Loucy (cell line): Measurements from ENCODE around the gene SLC3A2.

ENCODE experiments used
- H2AFZ ChIP-seq: fragments of 200-600 bp; sonication (generic); 2 replicates; pipeline ENCODE4 v1.6.0; 2016; ENCODE audit warnings: antibody characterized with exemption, mild to moderate bottlenecking, low read length, moderate library complexity
- H3F3A ChIP-seq: fragments of 200-600 bp; 2 replicates; pipeline ENCODE4 v1.6.0; 2016; ENCODE audit warnings: antibody characterized with exemption, low read depth, mild to moderate bottlenecking
- H3K27me3 ChIP-seq: fragments of 200-600 bp; sonication (generic); 2 replicates; pipeline ENCODE4 v1.6.1; 2014; ENCODE audit warnings: low read length, mild to moderate bottlenecking; ENCODE audit not compliant: insufficient read depth, poor library complexity, severe bottlenecking
- H3K36me3 ChIP-seq: fragments of 200-600 bp; sonication (generic); 2 replicates; pipeline ENCODE4 v1.6.1; 2016; ENCODE audit warnings: low read length; ENCODE audit not compliant: insufficient read depth
- H3K4me1 ChIP-seq: fragments of 200-600 bp; sonication (generic); 2 replicates; pipeline ENCODE4 v1.5.1; 2014; ENCODE audit warnings: low read length, mild to moderate bottlenecking; ENCODE audit not compliant: insufficient read depth, poor library complexity, severe bottlenecking
- H3K4me2 ChIP-seq: fragments of 200-600 bp; sonication (generic); 2 replicates; pipeline ENCODE4 v1.6.0; 2014; ENCODE audit warnings: antibody characterized with exemption, low read length, low read depth, mild to moderate bottlenecking; ENCODE audit not compliant: poor library complexity, severe bottlenecking
- H3K4me3 ChIP-seq: fragments of 200-600 bp; sonication (generic); 2 replicates; pipeline ENCODE4 v1.5.1; 2014; ENCODE audit warnings: low read length, mild to moderate bottlenecking, mixed read lengths; ENCODE audit not compliant: poor library complexity, severe bottlenecking
- H3K79me2 ChIP-seq: fragments of 200-600 bp; sonication (generic); 2 replicates; pipeline ENCODE4 v1.6.1; 2014; ENCODE audit warnings: low read length; ENCODE audit not compliant: insufficient read depth
- H3K9ac ChIP-seq: fragments of 200-600 bp; sonication (generic); 2 replicates; pipeline ENCODE4 v1.6.0; 2014; ENCODE audit warnings: mild to moderate bottlenecking, low read depth, low read length, moderate library complexity; ENCODE audit not compliant: poor library complexity, severe bottlenecking
- H3K9me2 ChIP-seq: fragments of 200-600 bp; sonication (generic); replicated peaks from 2 replicates; pipeline ENCODE4 v1.6.1; 2016; ENCODE audit warnings: low read depth, low read length, mixed read lengths
- H3K9me3 ChIP-seq: fragments of 200-600 bp; sonication (generic); 2 replicates; pipeline ENCODE4 v1.6.1; 2014; ENCODE audit warnings: mild to moderate bottlenecking, antibody characterized with exemption, low read length, low read depth; ENCODE audit not compliant: insufficient read depth
- H4K20me1 ChIP-seq: fragments of 200-600 bp; sonication (generic); 2 replicates; pipeline ENCODE4 v1.6.0; 2014; ENCODE audit warnings: antibody characterized with exemption, low read length, mild to moderate bottlenecking; ENCODE audit not compliant: insufficient read depth, poor library complexity, severe bottlenecking
- EZH2phosphoT487 ChIP-seq: fragments of 200-600 bp; IDR thresholded peaks from 2 replicates; pipeline ENCODE4 v1.6.1; 2018; ENCODE audit warnings: antibody characterized with exemption, mild to moderate bottlenecking, moderate library complexity, borderline replicate concordance
- TF ChIP-seq, protein P1 (sequence below): fragments of 200-600 bp; sonication (generic); conservative IDR thresholded peaks from 2 replicates; pipeline ENCODE4 v1.5.1; 2014; ENCODE audit warnings: mild to moderate bottlenecking, antibody characterized with exemption, low read length

SLC3A2 gene

GRCh38 chr11:62925745-62926679, 45.3 kb downstream of the SLC3A2 start:
- Histone ChIP-seq H3K4me1 (no peaks in the 10 kb centered on the region), H3K4me2 (no peak overlapping the region), H3K36me3 (no peaks in the 10 kb centered on the region), H3K79me2 (no peaks in the 10 kb centered on the region), H3K27me3 (no peaks in the 10 kb centered on the region), H3K4me3 (no peak overlapping the region), H4K20me1 (no peaks in the 10 kb centered on the region), H2AFZ (no peak overlapping the region), H3F3A (no peaks in the 10 kb centered on the region), H3K9me2 (no peaks in the 10 kb centered on the region), H3K9ac (no peak overlapping the region), H3K9me3 (no peaks in the 10 kb centered on the region)
- TF ChIP-seq, protein P1, sequence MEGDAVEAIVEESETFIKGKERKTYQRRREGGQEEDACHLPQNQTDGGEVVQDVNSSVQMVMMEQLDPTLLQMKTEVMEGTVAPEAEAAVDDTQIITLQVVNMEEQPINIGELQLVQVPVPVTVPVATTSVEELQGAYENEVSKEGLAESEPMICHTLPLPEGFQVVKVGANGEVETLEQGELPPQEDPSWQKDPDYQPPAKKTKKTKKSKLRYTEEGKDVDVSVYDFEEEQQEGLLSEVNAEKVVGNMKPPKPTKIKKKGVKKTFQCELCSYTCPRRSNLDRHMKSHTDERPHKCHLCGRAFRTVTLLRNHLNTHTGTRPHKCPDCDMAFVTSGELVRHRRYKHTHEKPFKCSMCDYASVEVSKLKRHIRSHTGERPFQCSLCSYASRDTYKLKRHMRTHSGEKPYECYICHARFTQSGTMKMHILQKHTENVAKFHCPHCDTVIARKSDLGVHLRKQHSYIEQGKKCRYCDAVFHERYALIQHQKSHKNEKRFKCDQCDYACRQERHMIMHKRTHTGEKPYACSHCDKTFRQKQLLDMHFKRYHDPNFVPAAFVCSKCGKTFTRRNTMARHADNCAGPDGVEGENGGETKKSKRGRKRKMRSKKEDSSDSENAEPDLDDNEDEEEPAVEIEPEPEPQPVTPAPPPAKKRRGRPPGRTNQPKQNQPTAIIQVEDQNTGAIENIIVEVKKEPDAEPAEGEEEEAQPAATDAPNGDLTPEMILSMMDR, result no peak
- TF ChIP-seq EZH2phosphoT487, result no peak

DNA sequence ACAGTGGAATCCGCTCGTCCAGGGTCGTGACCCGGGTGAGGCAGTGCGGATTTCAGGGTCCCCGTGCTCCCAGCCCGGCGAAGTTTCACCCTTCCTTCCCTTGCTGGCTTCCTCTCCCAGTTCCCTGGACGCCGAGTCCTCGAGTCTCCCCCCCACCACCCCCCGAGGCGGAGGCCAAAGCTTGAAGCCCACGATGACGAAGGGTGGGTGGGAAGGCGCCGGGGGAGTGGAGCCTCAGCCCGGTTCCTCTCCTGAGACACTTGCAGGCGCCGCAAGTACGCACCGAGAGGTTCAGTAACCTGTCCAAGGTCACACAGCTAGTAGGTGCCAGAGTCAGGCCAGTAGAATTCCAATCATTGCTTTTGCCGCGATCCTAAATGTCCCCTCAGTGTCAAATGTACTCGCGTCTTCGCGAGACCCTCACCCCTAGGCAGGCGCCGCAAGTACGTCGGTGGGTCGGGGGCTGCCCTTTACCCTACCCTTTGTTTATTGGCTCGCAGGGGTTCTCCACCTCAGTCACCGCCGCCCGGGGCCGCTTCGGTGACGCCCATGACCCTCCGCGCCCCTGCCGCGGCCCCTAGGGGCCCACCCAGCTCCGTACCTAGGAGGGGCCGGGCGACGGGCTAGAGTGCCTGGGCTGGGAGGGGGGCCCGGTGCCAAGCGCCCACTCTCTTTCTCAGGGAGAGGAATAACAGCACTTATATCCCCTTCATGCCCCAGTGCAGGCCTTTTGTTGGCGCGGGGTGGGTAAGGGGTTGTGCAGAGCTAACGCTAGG, 46.2 kb downstream of the SLC3A2 start:
- no peaks in the 10 kb centered on the region for H3K9me3 ChIP-seq
- no peaks in the 10 kb centered on the region for H3K27me3 ChIP-seq
- no peaks in the 10 kb centered on the region for H3K36me3 ChIP-seq
- no peak overlapping the region for H3K9ac ChIP-seq
- no peak overlapping the region for H3K4me3 ChIP-seq
- no peaks in the 10 kb centered on the region for H4K20me1 ChIP-seq
- H3F3A ChIP-seq, result no peaks in the 10 kb centered on the region
- no peak for TF ChIP-seq EZH2phosphoT487
- TF ChIP-seq, protein P1, result no peak
- H3K4me2 ChIP-seq, result no peak overlapping the region
- H3K4me1 ChIP-seq, result no peaks in the 10 kb centered on the region
- no peaks in the 10 kb centered on the region for H3K9me2 ChIP-seq
- no peaks in the 10 kb centered on the region for H3K79me2 ChIP-seq
- H2AFZ ChIP-seq, result no peak overlapping the region

- Histone ChIP-seq H3K27me3 (no peaks in the 10 kb centered on the region), H3K79me2 (no peaks in the 10 kb centered on the region), H3K36me3 (no peaks in the 10 kb centered on the region), H3K9ac (no peak overlapping the region), H3K4me1 (no peaks in the 10 kb centered on the region), H3K9me3 (no peaks in the 10 kb centered on the region), H3K9me2 (no peaks in the 10 kb centered on the region), H3F3A (no peaks in the 10 kb centered on the region), H3K4me2 (no peak overlapping the region), H4K20me1 (no peaks in the 10 kb centered on the region), H2AFZ (no peak overlapping the region), H3K4me3 (no peak overlapping the region)
- no peak for TF ChIP-seq EZH2phosphoT487
Observed at GRCh38 chr11:62928011-62928410, 47.3 kb downstream of the SLC3A2 start.
